HEK293 (cell line): ENCODE results near the gene NFATC1.

Experiments
- ZNF580 ChIP-seq: fragments of 450-650 bp; formaldehyde crosslinking; IDR thresholded peaks from 2 replicates; pipeline ENCODE4 v1.5.1; 2016; ENCODE audit warnings: missing biosample characterization, missing genetic modification characterization
- TF ChIP-seq, protein P1 (sequence below): fragments of 450-650 bp; formaldehyde crosslinking; IDR thresholded peaks from 2 replicates; pipeline ENCODE4 v1.5.1; 2016; ENCODE audit warnings: missing biosample characterization, missing genetic modification characterization

DNA sequence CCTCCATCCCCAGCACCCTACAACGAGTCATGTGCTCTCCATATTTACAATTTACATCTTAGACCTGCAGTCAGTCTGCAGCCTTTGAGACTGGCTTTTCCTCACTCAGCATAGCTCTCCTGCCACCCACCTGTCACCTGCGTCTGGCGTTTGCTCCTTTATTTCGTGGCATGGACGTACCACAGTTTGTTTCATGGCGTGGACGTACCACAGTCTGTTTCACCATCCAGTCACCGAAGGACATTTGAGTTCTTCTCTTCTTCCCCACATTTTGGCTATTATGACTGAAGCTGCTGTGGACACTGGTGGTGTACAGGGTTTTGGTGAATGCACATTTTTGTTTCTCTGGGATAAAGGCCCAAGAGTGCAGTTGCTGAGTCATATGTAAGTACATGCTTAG is 142.0 kb downstream of the NFATC1 start:
- TF ChIP-seq, protein P1, sequence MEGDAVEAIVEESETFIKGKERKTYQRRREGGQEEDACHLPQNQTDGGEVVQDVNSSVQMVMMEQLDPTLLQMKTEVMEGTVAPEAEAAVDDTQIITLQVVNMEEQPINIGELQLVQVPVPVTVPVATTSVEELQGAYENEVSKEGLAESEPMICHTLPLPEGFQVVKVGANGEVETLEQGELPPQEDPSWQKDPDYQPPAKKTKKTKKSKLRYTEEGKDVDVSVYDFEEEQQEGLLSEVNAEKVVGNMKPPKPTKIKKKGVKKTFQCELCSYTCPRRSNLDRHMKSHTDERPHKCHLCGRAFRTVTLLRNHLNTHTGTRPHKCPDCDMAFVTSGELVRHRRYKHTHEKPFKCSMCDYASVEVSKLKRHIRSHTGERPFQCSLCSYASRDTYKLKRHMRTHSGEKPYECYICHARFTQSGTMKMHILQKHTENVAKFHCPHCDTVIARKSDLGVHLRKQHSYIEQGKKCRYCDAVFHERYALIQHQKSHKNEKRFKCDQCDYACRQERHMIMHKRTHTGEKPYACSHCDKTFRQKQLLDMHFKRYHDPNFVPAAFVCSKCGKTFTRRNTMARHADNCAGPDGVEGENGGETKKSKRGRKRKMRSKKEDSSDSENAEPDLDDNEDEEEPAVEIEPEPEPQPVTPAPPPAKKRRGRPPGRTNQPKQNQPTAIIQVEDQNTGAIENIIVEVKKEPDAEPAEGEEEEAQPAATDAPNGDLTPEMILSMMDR: no peak
- no peak for TF ChIP-seq ZNF580 (tag by site-specific recombination)
